ENCODE results near the gene TMEM204.

The TMEM204 gene

GRCh38 chr16:1575578-1575977 is 42.1 kb downstream of the TMEM204 start:
- H3K4ac ChIP-seq (ENCODE audit: low read depth, low read length), result no peak overlapping the region
- no peak overlapping the region for H3K27ac ChIP-seq (ENCODE audit: low read depth, low read length)
- no peak overlapping the region for H2AK5ac ChIP-seq (ENCODE audit: low read length)
- H3K36me3 ChIP-seq (ENCODE audit: control insufficient read depth in 1 of 2, insufficient read depth in 2 of 2, low read length in 2 of 2), result peaks cover 6 to 8% of the 10 kb centered on the region in 2 experiments
- H3K23ac ChIP-seq (ENCODE audit: low read length), result no peak overlapping the region
- H3K9ac ChIP-seq (ENCODE audit: low read length), result no peak overlapping the region
- H4K12ac ChIP-seq (ENCODE audit: low read depth, low read length), result no peak overlapping the region
- H3K79me2 ChIP-seq (ENCODE audit: control insufficient read depth, insufficient read depth, low read length, poor library complexity), result no peaks in the 10 kb centered on the region
- no peak overlapping the region for H4K91ac ChIP-seq (ENCODE audit: low read depth, low read length)
- no peak overlapping the region for H3K4me2 ChIP-seq (ENCODE audit: low read length)
- no peak overlapping the region for H2BK120ac ChIP-seq (ENCODE audit: insufficient read depth, low read length, poor library complexity)
- DNase-seq, result no peak
- no peak overlapping the region for H3K4me3 ChIP-seq (ENCODE audit: low read depth, low read length)
- no peaks in the 10 kb centered on the region for H3K4me1 ChIP-seq (ENCODE audit: control insufficient read depth in 1 of 2, insufficient read depth in 2 of 2, low read length in 2 of 2)
- no peak overlapping the region for H3K14ac ChIP-seq (ENCODE audit: low read length)
- H3K27me3 ChIP-seq (ENCODE audit: insufficient read depth, low read length), result no peaks in the 10 kb centered on the region
- H2AFZ ChIP-seq (ENCODE audit: insufficient read depth, low read length, poor library complexity), result no peak overlapping the region
- no peak overlapping the region for H2BK5ac ChIP-seq (ENCODE audit: low read depth, low read length, poor library complexity)
- H3K9me3 ChIP-seq (ENCODE audit: insufficient read depth, low read depth, low read length), result peaks cover under 1% of the 10 kb centered on the region
- no peak overlapping the region for H4K8ac ChIP-seq (ENCODE audit: low read depth, low read length)
- no peak overlapping the region for H3K18ac ChIP-seq (ENCODE audit: low read length)
- no peak overlapping the region for H2BK12ac ChIP-seq (ENCODE audit: low read length)
- no peaks in the 10 kb centered on the region for H3K79me1 ChIP-seq (ENCODE audit: low read length)

- no peaks in the 10 kb centered on the region for H3K79me2 ChIP-seq (ENCODE audit: control insufficient read depth, insufficient read depth, low read length, poor library complexity)
- H3K4me2 ChIP-seq (ENCODE audit: low read length), result no peak overlapping the region
- H4K12ac ChIP-seq (ENCODE audit: low read depth, low read length), result no peak overlapping the region
- H3K36me3 ChIP-seq (ENCODE audit: control insufficient read depth in 1 of 2, insufficient read depth in 2 of 2, low read length in 2 of 2), result peaks cover 22 to 30% of the 10 kb centered on the region in 2 experiments
- WGBS (ENCODE audit: extremely low coverage, insufficient coverage, insufficient read length), result no CpG with 5 or more reads among the region's 5 CpGs
- DNase-seq, result no peak
- H2BK120ac ChIP-seq (ENCODE audit: insufficient read depth, low read length, poor library complexity), result no peak overlapping the region
- H3K27ac ChIP-seq (ENCODE audit: low read depth, low read length), result no peak overlapping the region
- no peak overlapping the region for H2AFZ ChIP-seq (ENCODE audit: insufficient read depth, low read length, poor library complexity)
- H2BK5ac ChIP-seq (ENCODE audit: low read depth, low read length, poor library complexity), result no peak overlapping the region
- no peak overlapping the region for H3K9ac ChIP-seq (ENCODE audit: low read length)
- H3K79me1 ChIP-seq (ENCODE audit: low read length), result no peaks in the 10 kb centered on the region
- H4K8ac ChIP-seq (ENCODE audit: low read depth, low read length), result no peak overlapping the region
- H3K4me1 ChIP-seq (ENCODE audit: control insufficient read depth in 1 of 2, insufficient read depth in 2 of 2, low read length in 2 of 2), result no peaks in the 10 kb centered on the region
- no peak overlapping the region for H4K91ac ChIP-seq (ENCODE audit: low read depth, low read length)
- no peak overlapping the region for H3K14ac ChIP-seq (ENCODE audit: low read length)
- H2BK12ac ChIP-seq (ENCODE audit: low read length), result no peak overlapping the region
- no peak overlapping the region for H2AK5ac ChIP-seq (ENCODE audit: low read length)
- no peak overlapping the region for H3K4me3 ChIP-seq (ENCODE audit: low read depth, low read length)
- no peaks in the 10 kb centered on the region for H3K27me3 ChIP-seq (ENCODE audit: insufficient read depth, low read length)
- peaks cover 4% of the 10 kb centered on the region for H3K9me3 ChIP-seq (ENCODE audit: insufficient read depth, low read depth, low read length)
- no peak overlapping the region for H3K18ac ChIP-seq (ENCODE audit: low read length)
- H3K4ac ChIP-seq (ENCODE audit: low read depth, low read length), result no peak overlapping the region
- no peak overlapping the region for H3K23ac ChIP-seq (ENCODE audit: low read length)
Measured at GRCh38 chr16:1579214-1579613, 45.7 kb downstream of the TMEM204 start.

- H3K9me3 ChIP-seq (ENCODE audit: insufficient read depth, low read depth, low read length), result peaks cover 5% of the 10 kb centered on the region
Measured at GRCh38 chr16:1580256-1580655, 46.8 kb downstream of the TMEM204 start.

GRCh38 chr16:1580956-1581355 is 47.5 kb downstream of the TMEM204 start:
- no peak overlapping the region for H4K91ac ChIP-seq (ENCODE audit: low read depth, low read length)
- no peak overlapping the region for H2BK5ac ChIP-seq (ENCODE audit: low read depth, low read length, poor library complexity)
- H3K23ac ChIP-seq (ENCODE audit: low read length), result no peak overlapping the region
- no peaks in the 10 kb centered on the region for H3K79me2 ChIP-seq (ENCODE audit: control insufficient read depth, insufficient read depth, low read length, poor library complexity)
- H3K9me3 ChIP-seq (ENCODE audit: insufficient read depth, low read depth, low read length), result peaks cover 5% of the 10 kb centered on the region
- H3K79me1 ChIP-seq (ENCODE audit: low read length), result no peaks in the 10 kb centered on the region
- no peak overlapping the region for H2AK5ac ChIP-seq (ENCODE audit: low read length)
- H3K9ac ChIP-seq (ENCODE audit: low read length), result no peak overlapping the region
- no peak overlapping the region for H3K18ac ChIP-seq (ENCODE audit: low read length)
- H4K12ac ChIP-seq (ENCODE audit: low read depth, low read length), result no peak overlapping the region
- H3K4me2 ChIP-seq (ENCODE audit: low read length), result no peak overlapping the region
- H2BK120ac ChIP-seq (ENCODE audit: insufficient read depth, low read length, poor library complexity), result no peak overlapping the region
- no peak for DNase-seq
- no peak overlapping the region for H2AFZ ChIP-seq (ENCODE audit: insufficient read depth, low read length, poor library complexity)
- no peak overlapping the region for H4K8ac ChIP-seq (ENCODE audit: low read depth, low read length)
- H3K4me1 ChIP-seq (ENCODE audit: control insufficient read depth in 1 of 2, insufficient read depth in 2 of 2, low read length in 2 of 2), result no peaks in the 10 kb centered on the region
- H3K27me3 ChIP-seq (ENCODE audit: insufficient read depth, low read length), result no peaks in the 10 kb centered on the region
- H3K4me3 ChIP-seq (ENCODE audit: low read depth, low read length), result no peak overlapping the region
- H3K14ac ChIP-seq (ENCODE audit: low read length), result no peak overlapping the region
- H3K27ac ChIP-seq (ENCODE audit: low read depth, low read length), result no peak overlapping the region
- no peak overlapping the region for H2BK12ac ChIP-seq (ENCODE audit: low read length)
- H3K4ac ChIP-seq (ENCODE audit: low read depth, low read length), result no peak overlapping the region
- peaks cover 24 to 32% of the 10 kb centered on the region in 2 experiments for H3K36me3 ChIP-seq (ENCODE audit: control insufficient read depth in 1 of 2, insufficient read depth in 2 of 2, low read length in 2 of 2)
- WGBS (ENCODE audit: extremely low coverage, insufficient coverage, insufficient read length), result no CpG with 5 or more reads among the region's 6 CpGs

More at GRCh38 chr16:1580256-1580655, 46.8 kb downstream of the TMEM204 start:
- no CpG with 5 or more reads among the region's 12 CpGs for WGBS (ENCODE audit: extremely low coverage, insufficient coverage, insufficient read length)
- H2AK5ac ChIP-seq (ENCODE audit: low read length), result no peak overlapping the region
- H3K4me1 ChIP-seq (ENCODE audit: control insufficient read depth in 1 of 2, insufficient read depth in 2 of 2, low read length in 2 of 2), result no peaks in the 10 kb centered on the region
- no peaks in the 10 kb centered on the region for H3K27me3 ChIP-seq (ENCODE audit: insufficient read depth, low read length)
- no peaks in the 10 kb centered on the region for H3K79me1 ChIP-seq (ENCODE audit: low read length)
- peaks cover 23 to 31% of the 10 kb centered on the region in 2 experiments for H3K36me3 ChIP-seq (ENCODE audit: control insufficient read depth in 1 of 2, insufficient read depth in 2 of 2, low read length in 2 of 2)
- H3K23ac ChIP-seq (ENCODE audit: low read length), result no peak overlapping the region
- H3K79me2 ChIP-seq (ENCODE audit: control insufficient read depth, insufficient read depth, low read length, poor library complexity), result no peaks in the 10 kb centered on the region
- no peak overlapping the region for H4K12ac ChIP-seq (ENCODE audit: low read depth, low read length)
- no peak overlapping the region for H4K8ac ChIP-seq (ENCODE audit: low read depth, low read length)
- H3K4me2 ChIP-seq (ENCODE audit: low read length), result no peak overlapping the region
- no peak overlapping the region for H2BK5ac ChIP-seq (ENCODE audit: low read depth, low read length, poor library complexity)
- H2BK120ac ChIP-seq (ENCODE audit: insufficient read depth, low read length, poor library complexity), result no peak overlapping the region
- H3K4ac ChIP-seq (ENCODE audit: low read depth, low read length), result no peak overlapping the region
- no peak overlapping the region for H2BK12ac ChIP-seq (ENCODE audit: low read length)
- H4K91ac ChIP-seq (ENCODE audit: low read depth, low read length), result no peak overlapping the region
- H2AFZ ChIP-seq (ENCODE audit: insufficient read depth, low read length, poor library complexity), result no peak overlapping the region
- H3K18ac ChIP-seq (ENCODE audit: low read length), result no peak overlapping the region
- no peak overlapping the region for H3K27ac ChIP-seq (ENCODE audit: low read depth, low read length)
- H3K4me3 ChIP-seq (ENCODE audit: low read depth, low read length), result no peak overlapping the region
- H3K9ac ChIP-seq (ENCODE audit: low read length), result no peak overlapping the region
- H3K14ac ChIP-seq (ENCODE audit: low read length), result no peak overlapping the region
- no peak for DNase-seq

Data from trophoblast cell (in vitro differentiated cells and primary cell).